Effector memory CD4-positive, alpha-beta T cell (primary cell): ENCODE results near the gene SUGP2.

Source experiments
- DNase-seq, 3 donors: peaks; one replicate each; pipeline ENCODE4 v3.0.0-alpha.2; 2020
- H3K27ac ChIP-seq: 2 replicates; pipeline ENCODE4 v1.7.0; 2013; ENCODE audit warnings: mild to moderate bottlenecking, low read length, moderate library complexity; ENCODE audit not compliant: insufficient read depth, poor library complexity, severe bottlenecking
- H3K27me3 ChIP-seq: replicated peaks from 2 replicates; pipeline ENCODE4 v1.7.0; 2013; ENCODE audit warnings: mild to moderate bottlenecking, low read length; ENCODE audit not compliant: insufficient read depth, control insufficient read depth, poor library complexity, severe bottlenecking
- H3K36me3 ChIP-seq: 2 replicates; pipeline ENCODE4 v1.7.0; 2013; ENCODE audit warnings: mild to moderate bottlenecking, low read length, moderate library complexity; ENCODE audit not compliant: control insufficient read depth, insufficient read depth
- H3K4me1 ChIP-seq: 2 replicates; pipeline ENCODE4 v1.7.0; 2013; ENCODE audit warnings: low read length, mild to moderate bottlenecking; ENCODE audit not compliant: control insufficient read depth, insufficient read depth, poor library complexity, severe bottlenecking
- H3K4me3 ChIP-seq: 2 replicates; pipeline ENCODE4 v1.7.0; 2013; ENCODE audit warnings: low read length, low read depth, mild to moderate bottlenecking; ENCODE audit not compliant: insufficient read depth, poor library complexity, severe bottlenecking
- H3K9me3 ChIP-seq: 2 replicates; pipeline ENCODE4 v1.7.0; 2013; ENCODE audit warnings: mild to moderate bottlenecking, low read length, moderate library complexity; ENCODE audit not compliant: control insufficient read depth

SUGP2 gene

GRCh38 chr19:18995804-18996241 is 37.5 kb downstream of the SUGP2 start:
- no peaks in the 10 kb centered on the region for H3K27me3 ChIP-seq
- H3K4me1 ChIP-seq, result peaks cover 18% of the 10 kb centered on the region
- no peak for DNase-seq
- no peaks in the 10 kb centered on the region for H3K9me3 ChIP-seq
- H3K4me3 ChIP-seq, result no peak overlapping the region
- H3K36me3 ChIP-seq, result peaks cover 40% of the 10 kb centered on the region
- no peak overlapping the region for H3K27ac ChIP-seq

- no peak overlapping the region for H3K4me3 ChIP-seq
- no peaks in the 10 kb centered on the region for H3K9me3 ChIP-seq
- no peak overlapping the region for H3K27ac ChIP-seq
- DNase-seq, result no peak
- peaks cover 40% of the 10 kb centered on the region for H3K36me3 ChIP-seq
- no peaks in the 10 kb centered on the region for H3K4me1 ChIP-seq
- H3K27me3 ChIP-seq, result no peaks in the 10 kb centered on the region
Observed at GRCh38 chr19:18993115-18993514, 40.2 kb downstream of the SUGP2 start.

GRCh38 chr19:18992696-18993095 is 40.6 kb downstream of the SUGP2 start:
- H3K4me1 ChIP-seq, result no peaks in the 10 kb centered on the region
- H3K9me3 ChIP-seq, result no peaks in the 10 kb centered on the region
- DNase-seq, result no peak
- no peaks in the 10 kb centered on the region for H3K27me3 ChIP-seq
- no peak overlapping the region for H3K27ac ChIP-seq
- peaks cover 37% of the 10 kb centered on the region for H3K36me3 ChIP-seq
- H3K4me3 ChIP-seq, result no peak overlapping the region

- Histone ChIP-seq H3K4me1 (no peaks in the 10 kb centered on the region), H3K4me3 (no peak overlapping the region), H3K27ac (no peak overlapping the region), H3K36me3 (peaks cover 31% of the 10 kb centered on the region), H3K9me3 (no peaks in the 10 kb centered on the region), H3K27me3 (no peaks in the 10 kb centered on the region)
- no peak for DNase-seq
Observed at GRCh38 chr19:18991468-18991867, 41.8 kb downstream of the SUGP2 start.

- H3K9me3 ChIP-seq, result no peaks in the 10 kb centered on the region
- no peaks in the 10 kb centered on the region for H3K4me1 ChIP-seq
- H3K27ac ChIP-seq, result no peak overlapping the region
- no peak overlapping the region for H3K4me3 ChIP-seq
- no peak for DNase-seq
- no peaks in the 10 kb centered on the region for H3K27me3 ChIP-seq
- peaks cover 31% of the 10 kb centered on the region for H3K36me3 ChIP-seq
Observed at GRCh38 chr19:18991006-18991405, 42.3 kb downstream of the SUGP2 start.

GRCh38 chr19:18990128-18990708 is 43.1 kb downstream of the SUGP2 start:
- Histone ChIP-seq H3K36me3 (peaks cover 27% of the 10 kb centered on the region), H3K9me3 (no peaks in the 10 kb centered on the region), H3K4me3 (no peak overlapping the region), H3K27ac (no peak overlapping the region), H3K27me3 (no peaks in the 10 kb centered on the region), H3K4me1 (no peaks in the 10 kb centered on the region)
- no peak for DNase-seq

- no peak overlapping the region for H3K27ac ChIP-seq
- DNase-seq, result no peak
- no peaks in the 10 kb centered on the region for H3K27me3 ChIP-seq
- peaks cover 19% of the 10 kb centered on the region for H3K36me3 ChIP-seq
- no peaks in the 10 kb centered on the region for H3K9me3 ChIP-seq
- no peaks in the 10 kb centered on the region for H3K4me1 ChIP-seq
- no peak overlapping the region for H3K4me3 ChIP-seq
Observed at GRCh38 chr19:18989316-18989715, 44.0 kb downstream of the SUGP2 start.

- Histone ChIP-seq H3K4me3 (no peak overlapping the region), H3K36me3 (peaks cover 3% of the 10 kb centered on the region), H3K27ac (no peak overlapping the region), H3K9me3 (no peaks in the 10 kb centered on the region), H3K4me1 (no peaks in the 10 kb centered on the region), H3K27me3 (no peaks in the 10 kb centered on the region)
- no peak for DNase-seq
Observed at GRCh38 chr19:18987456-18987855, 45.9 kb downstream of the SUGP2 start.

- Histone ChIP-seq H3K4me3 (no peak overlapping the region), H3K36me3 (no peaks in the 10 kb centered on the region), H3K4me1 (no peaks in the 10 kb centered on the region), H3K27me3 (no peaks in the 10 kb centered on the region), H3K9me3 (no peaks in the 10 kb centered on the region), H3K27ac (no peak overlapping the region)
- no peak for DNase-seq
Observed at GRCh38 chr19:18985257-18985656, 48.1 kb downstream of the SUGP2 start.

GRCh38 chr19:18984251-18984650 is 49.1 kb downstream of the SUGP2 start:
- Histone ChIP-seq H3K4me1 (no peaks in the 10 kb centered on the region), H3K9me3 (no peaks in the 10 kb centered on the region), H3K4me3 (no peak overlapping the region), H3K27me3 (no peaks in the 10 kb centered on the region), H3K27ac (no peak overlapping the region), H3K36me3 (no peaks in the 10 kb centered on the region)
- DNase-seq, result no peak
